Suprapubic skin (tissue), 4 donors: ENCODE measurements around the gene THUMPD3.

Source experiments
- CTCF ChIP-seq, 2 donors: fragments of 200-600 bp in 1 of 2; fragments of 450-650 bp in 1 of 2; sonication (generic) in 1 of 2; IDR thresholded peaks; one replicate each; pipeline ENCODE4 v1.5.1; 2016 to 2019; ENCODE audit warnings: antibody characterized with exemption in 2 of 2, mild to moderate bottlenecking in 1 of 2, moderate library complexity in 1 of 2
- EP300 ChIP-seq: sonication (generic); formaldehyde crosslinking; IDR thresholded peaks from one replicate; pipeline ENCODE4 v1.6.1; 2017; ENCODE audit warnings: antibody characterized with exemption
- POLR2A ChIP-seq, 2 donors: fragments of 450-650 bp; IDR thresholded peaks; one replicate each; pipeline ENCODE4 v1.6.1; 2017; ENCODE audit warnings: antibody characterized with exemption in 2 of 2, mild to moderate bottlenecking in 2 of 2, moderate library complexity in 2 of 2
- POLR2AphosphoS5 ChIP-seq, 3 donors: sonication (generic); formaldehyde crosslinking; IDR thresholded peaks; one replicate each; pipeline ENCODE4 v1.6.1; 2017; ENCODE audit warnings: antibody characterized with exemption in 3 of 3

- no peak for TF ChIP-seq POLR2A (IDR thresholded peaks at IDR 0.05)
- TF ChIP-seq CTCF (IDR thresholded peaks at IDR 0.05) = no peak
- TF ChIP-seq POLR2AphosphoS5 (IDR thresholded peaks at IDR 0.05) = no peak
- no peak for TF ChIP-seq EP300
Measured at GRCh38 chr3:9386078-9386459, 23.2 kb downstream of the THUMPD3 start.
